H1 (cell line): Measurements from ENCODE around the gene CNTROB.

Experiments used
- BACH1 ChIP-seq: IDR thresholded peaks from 2 replicates; pipeline ENCODE4 v1.6.1; 2012; ENCODE audit warnings: low read length, improper control_type of control experiment
- FOSL1 ChIP-seq: IDR thresholded peaks from 2 replicates; pipeline ENCODE4 v1.6.1; 2011; ENCODE audit warnings: mild to moderate bottlenecking, low read depth, low read length, moderate library complexity; ENCODE audit not compliant: insufficient read depth
- HDAC6 ChIP-seq: IDR thresholded peaks from one replicate; pipeline ENCODE4 v1.7.1; 2012; ENCODE audit warnings: low read depth, mild to moderate bottlenecking, inconsistent platforms, low read length, moderate library complexity
- MAX ChIP-seq: IDR thresholded peaks from 2 replicates; pipeline ENCODE4 v1.6.1; 2012; ENCODE audit warnings: inconsistent platforms
- POLR2AphosphoS5 ChIP-seq: IDR thresholded peaks from 2 replicates; pipeline ENCODE4 v1.6.1; 2011; ENCODE audit warnings: low read depth, low read length
- RAD21 ChIP-seq, 2 experiments: IDR thresholded peaks in 1 of 2; conservative IDR thresholded peaks in 1 of 2; 2 replicates each; pipeline ENCODE4 v1.6.1; 2011; ENCODE audit warnings: low read depth in 2 of 2, low read length in 2 of 2, improper control_type of control experiment in 1 of 2, inconsistent platforms in 1 of 2, mild to moderate bottlenecking in 1 of 2, moderate library complexity in 1 of 2
- TAF1 ChIP-seq: IDR thresholded peaks from 2 replicates; pipeline ENCODE4 v1.6.1; 2011; ENCODE audit warnings: mild to moderate bottlenecking, low read depth, low read length
- TBP ChIP-seq: IDR thresholded peaks from 2 replicates; pipeline ENCODE4 v1.6.1; 2011; ENCODE audit warnings: low read depth, low read length, improper control_type of control experiment
- TF ChIP-seq, protein P1 (sequence below), 3 experiments: IDR thresholded peaks; 1 replicate in 2 of 3; 2 replicates in 1 of 3; pipeline versions ENCODE4 v1.5.1 to v1.6.1; 2011; ENCODE audit warnings: low read length in 3 of 3, mild to moderate bottlenecking in 3 of 3, inconsistent platforms in 2 of 3, low read depth in 1 of 3, moderate library complexity in 1 of 3; ENCODE audit not compliant: insufficient read depth in 1 of 3; ENCODE audit errors: control extremely low read depth in 1 of 3

- TF ChIP-seq, protein P1, sequence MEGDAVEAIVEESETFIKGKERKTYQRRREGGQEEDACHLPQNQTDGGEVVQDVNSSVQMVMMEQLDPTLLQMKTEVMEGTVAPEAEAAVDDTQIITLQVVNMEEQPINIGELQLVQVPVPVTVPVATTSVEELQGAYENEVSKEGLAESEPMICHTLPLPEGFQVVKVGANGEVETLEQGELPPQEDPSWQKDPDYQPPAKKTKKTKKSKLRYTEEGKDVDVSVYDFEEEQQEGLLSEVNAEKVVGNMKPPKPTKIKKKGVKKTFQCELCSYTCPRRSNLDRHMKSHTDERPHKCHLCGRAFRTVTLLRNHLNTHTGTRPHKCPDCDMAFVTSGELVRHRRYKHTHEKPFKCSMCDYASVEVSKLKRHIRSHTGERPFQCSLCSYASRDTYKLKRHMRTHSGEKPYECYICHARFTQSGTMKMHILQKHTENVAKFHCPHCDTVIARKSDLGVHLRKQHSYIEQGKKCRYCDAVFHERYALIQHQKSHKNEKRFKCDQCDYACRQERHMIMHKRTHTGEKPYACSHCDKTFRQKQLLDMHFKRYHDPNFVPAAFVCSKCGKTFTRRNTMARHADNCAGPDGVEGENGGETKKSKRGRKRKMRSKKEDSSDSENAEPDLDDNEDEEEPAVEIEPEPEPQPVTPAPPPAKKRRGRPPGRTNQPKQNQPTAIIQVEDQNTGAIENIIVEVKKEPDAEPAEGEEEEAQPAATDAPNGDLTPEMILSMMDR (IDR thresholded peaks at IDR 0.05; ENCODE audit: control extremely low read depth in 1 of 3, insufficient read depth in 1 of 3, low read depth in 1 of 3, low read length in 3 of 3): no peak
- TF ChIP-seq TAF1 (no peak), RAD21 (IDR thresholded peaks at IDR 0.05 in 1 of 2, conservative IDR thresholded peaks at IDR 0.05 in 1 of 2; ENCODE audit: low read depth in 2 of 2, low read length in 2 of 2) (no peak), FOSL1 (no peak), BACH1 (no peak), HDAC6 (no peak), POLR2AphosphoS5 (no peak), MAX (no peak), TBP (no peak)
These were observed 11.3 kb downstream of the CNTROB start for GRCh38 chr17:7943291-7943690.
